Right renal pelvis (tissue), 4 donors: ENCODE data around the gene EPHA10. TPM values are rescaled to one million over a fixed set of nuclear protein-coding genes. Genes with fewer than 3 reads are reported as not detected.
A peak's percentile ranks its signal among the peaks of the same experiment; 100 is the strongest.
"Not testable (repeated sequence)": the region's sequence is repeated elsewhere in the genome, so short reads cannot be mapped to it uniquely, and the experiment has no call there.

Source experiments
- DNase-seq, 4 donors: peaks; one replicate each; pipeline ENCODE4 v3.0.0-alpha.2; 2013; ENCODE audit warnings: low read depth in 4 of 4, low spot score in 3 of 4, missing footprints in 1 of 4
- polyA plus RNA-seq, 4 donors: library from polyadenylated mRNA; unstranded; fragments of 120-200 nt; gene quantifications; one replicate each; pipeline ENCODE4 v1.2.1, GENCODE V29; 2013; ENCODE audit not compliant: insufficient read length in 4 of 4

Gene EPHA10
- polyA plus RNA-seq, 4 donors: 0.09 to 0.24 (median 0.16) TPM

- no peak for DNase-seq
Measured at GRCh38 chr1:37718901-37719571, 45.9 kb downstream of the EPHA10 start.

- DNase-seq: no peak
Measured at GRCh38 chr1:37718181-37718900, 46.6 kb downstream of the EPHA10 start.

- DNase-seq: no peak
Measured at GRCh38 chr1:37717631-37718030, 47.3 kb downstream of the EPHA10 start.

- no peak for DNase-seq
Measured at GRCh38 chr1:37716321-37716720, 48.6 kb downstream of the EPHA10 start.

- no peak for DNase-seq
Measured at GRCh38 chr1:37714689-37715088, 50.2 kb downstream of the EPHA10 start.

- DNase-seq: no peak
Measured at GRCh38 chr1:37714226-37714625, 50.7 kb downstream of the EPHA10 start.

GRCh38 chr1:37708471-37708870, 56.4 kb downstream of the EPHA10 start:
- no peak for DNase-seq

- no peak for DNase-seq
Measured at GRCh38 chr1:37705399-37705798, 59.5 kb downstream of the EPHA10 start.

- DNase-seq: peak in 1 of 4 donors; percentile 18
Measured at GRCh38 chr1:37704966-37705365, 60.0 kb downstream of the EPHA10 start.

- DNase-seq: no peak
Measured at GRCh38 chr1:37703061-37703460, 61.9 kb downstream of the EPHA10 start.

- DNase-seq: no peak
Measured at GRCh38 chr1:37701051-37701450, 63.9 kb downstream of the EPHA10 start.

- DNase-seq: no peak
Measured at GRCh38 chr1:37699147-37699546, 65.8 kb downstream of the EPHA10 start.

GRCh38 chr1:37697737-37698136, 67.2 kb downstream of the EPHA10 start:
- DNase-seq: no peak

GRCh38 chr1:37697090-37697489, 67.8 kb downstream of the EPHA10 start:
- DNase-seq: no peak

- no peak for DNase-seq
Measured at GRCh38 chr1:37692834-37693175, 72.1 kb downstream of the EPHA10 start.

GRCh38 chr1:37692078-37692833, 72.7 kb downstream of the EPHA10 start, which contains the start of gene CDCA8:
CDCA8 (plus strand) TSS chr1:37692516; CDS start chr1:37692691, 175 bp downstream.
- DNase-seq: peak; percentile 94 to 96 (median 94)

GRCh38 chr1:37691497-37692077, 73.3 kb downstream of the EPHA10 start:
- no peak for DNase-seq

- no peak for DNase-seq
Measured at GRCh38 chr1:37688926-37689325, 76.0 kb downstream of the EPHA10 start.

- DNase-seq: not testable (repeated sequence)
Measured at GRCh38 chr1:37687764-37688163, 77.2 kb downstream of the EPHA10 start.

GRCh38 chr1:37685722-37686121, 79.2 kb downstream of the EPHA10 start:
- DNase-seq: no peak

GRCh38 chr1:37684182-37684581, 80.7 kb downstream of the EPHA10 start:
- not testable (repeated sequence) for DNase-seq
